Right lobe of liver (tissue), 6 donors: ENCODE results near the gene RNASE7. TPM values are rescaled to one million over a fixed set of nuclear protein-coding genes. Genes with fewer than 3 reads are reported as not detected.

Experiments used
- ATAC-seq, 4 donors: fragments of 200-7000 bp; cut with Tn5 transposase; one replicate each; pipeline ENCODE4 v1.9.1; 2020; ENCODE audit warnings: mild to moderate bottlenecking in 4 of 4, moderate library complexity in 4 of 4
- DNase-seq, 3 donors: peaks; one replicate each; pipeline ENCODE4 v3.0.0-alpha.2; 2020
- H3K27ac ChIP-seq, 3 donors: fragments of 200-600 bp; one replicate each; pipeline ENCODE4 v1.8.0; 2022
- H3K27me3 ChIP-seq, 2 donors: fragments of 200-600 bp; one replicate each; pipeline ENCODE4 v1.8.0; 2022
- H3K36me3 ChIP-seq, 4 donors: fragments of 200-600 bp; sonication (generic) in 1 of 4; one replicate each; pipeline versions ENCODE4 v1.5.1 to v1.8.0; 2017 to 2022; ENCODE audit warnings: control low read depth in 1 of 4
- H3K4me1 ChIP-seq, 4 donors: fragments of 200-600 bp; sonication (generic) in 1 of 4; one replicate each; pipeline versions ENCODE4 v1.5.1 to v1.8.0; 2017 to 2022; ENCODE audit warnings: control low read depth in 1 of 4
- H3K4me3 ChIP-seq, 3 donors: fragments of 200-600 bp; one replicate each; pipeline ENCODE4 v1.8.0; 2022
- H3K9me3 ChIP-seq, 4 donors: fragments of 200-600 bp; sonication (generic) in 1 of 4; one replicate each; pipeline versions ENCODE4 v1.5.1 to v1.8.0; 2017 to 2022; ENCODE audit warnings: control low read depth in 1 of 4
- CTCF ChIP-seq, 4 donors: fragments of 200-600 bp in 3 of 4; fragments of 450-650 bp in 1 of 4; IDR thresholded peaks; one replicate each; pipeline versions ENCODE4 v1.5.1 to v1.8.0; 2016 to 2022; ENCODE audit warnings: antibody characterized with exemption in 4 of 4, mild to moderate bottlenecking in 2 of 4
- POLR2A ChIP-seq: fragments of 450-650 bp; IDR thresholded peaks from one replicate; pipeline ENCODE4 v1.6.1; 2017; ENCODE audit warnings: antibody characterized with exemption, mild to moderate bottlenecking
- WGBS: methylation state at CpG from one replicate; pipeline ENCODE4 v1.1.6; 2018; ENCODE audit warnings: low coverage, low lambda C conversion rate; ENCODE audit not compliant: insufficient coverage; ENCODE audit errors: missing lambda C conversion rate; 5-methylcytosine and 5-hydroxymethylcytosine counted together
- intact Hi-C, 2 donors: fragments of 100-400 bp; cut with DNase I; formaldehyde crosslinking; loops; one replicate each; pipeline versions ENCODE4 v1.11.2 to v1.14.1; 2022
- total RNA-seq, 6 experiments: library from RNA; depleted of rRNA in 2 of 6; stranded (reverse); fragments of >200 nt in 2 of 6; fragmentation: NEBNext Ultra II Directional in 3 of 6; extraction: Animal tissue kit (Norgen Biotek cat#: 25700) in 3 of 6; gene quantifications; one replicate each; pipeline versions ENCODE4 v1.1.0 to v1.2.4, GENCODE V29; 2016 to 2023
- donor health status: DM: no; HTN: yes; CAD: no.
- donor health status: DM: no; HTN: no; CAD: no.
- donor health status: DM: no; HTN: no; CAD: no.
- donor health status: DM: no; HTN: yes; CAD: no.
- donor health status: DM: no; HTN: yes; CAD: no.

RNASE7 gene
- total RNA-seq, 6 experiments from 2014 or later = 0.18 to 0.31 (median 0.22) TPM; not detected in 3

GRCh38 chr14:21056520-21057163 is 14.5 kb downstream of the RNASE7 start:
- Histone ChIP-seq H3K27me3 (no peaks in the 10 kb centered on the region), H3K36me3 (no peaks in the 10 kb centered on the region), H3K27ac (peak overlapping the region in 2 of 3 donors; percentile 54 to 74), H3K4me1 (peaks cover 0 to 59% (median 19%) of the 10 kb centered on the region in 4 donors), H3K9me3 (no peaks in the 10 kb centered on the region), H3K4me3 (peak overlapping the region in 1 of 3 donors; percentile 6)
- ATAC-seq (peak in 1 of 4 donors; percentile 9), DNase-seq (peak in 1 of 3 donors; percentile 46)
- no peak for TF ChIP-seq CTCF (IDR thresholded peaks at IDR 0.05)
- TF ChIP-seq POLR2A = no peak
- intact Hi-C loops = loop anchor here in 1 of 2 donors (5.0 kb wide), 1 partner anchor 46 kb away; the partner anchor contains the start of gene TMEM253
- WGBS = 53% methylated on average over 9 of the region's 10 CpGs

- no peak within 1 kb of the TSS for H3K4me3 ChIP-seq
- H3K9me3 ChIP-seq = no peaks in the 10 kb centered on the region
- DNase-seq (peak in 1 of 3 donors; percentile 25), ATAC-seq (peak in 1 of 4 donors; percentile 2)
- 55% methylated on average over 6 of the region's 8 CpGs for WGBS
- TF ChIP-seq CTCF (IDR thresholded peaks at IDR 0.05) (peak in 2 of 4 donors; percentile 10 to 23), POLR2A (no peak)
- H3K4me1 ChIP-seq = peaks cover 0 to 61% (median 16%) of the 10 kb centered on the region in 4 donors
- peak within 1 kb of the TSS in 2 of 3 donors; percentile 54 to 74 for H3K27ac ChIP-seq
- intact Hi-C loops = loop anchor here in 1 of 2 donors (5.0 kb wide), 1 partner anchor 44 kb away; the partner anchor contains the start of gene TMEM253
- H3K27me3 ChIP-seq = no peaks in the 10 kb centered on the region
- H3K36me3 ChIP-seq = no peaks in the 10 kb centered on the region
These were observed 15.9 kb downstream of the RNASE7 start, which contains the start of gene RNASE8 for GRCh38 chr14:21057803-21058675. TSS of gene RNASE8 (plus strand) at chr14:21057822. CDS start at chr14:21057893, 71 bp downstream.

GRCh38 chr14:21058903-21059302 is 16.7 kb downstream of the RNASE7 start:
- no peak for ATAC-seq
- WGBS = 60% methylated on average over 2 of the region's 5 CpGs
- Histone ChIP-seq H3K4me1 (peaks cover 0 to 60% (median 16%) of the 10 kb centered on the region in 4 donors), H3K9me3 (no peaks in the 10 kb centered on the region), H3K27me3 (no peaks in the 10 kb centered on the region), H3K27ac (no peak overlapping the region), H3K4me3 (no peak overlapping the region), H3K36me3 (no peaks in the 10 kb centered on the region)
- no peak for DNase-seq
- intact Hi-C loops = loop anchor here in 1 of 2 donors (5.0 kb wide), 1 partner anchor 43 kb away; the partner anchor contains the start of gene TMEM253
- TF ChIP-seq POLR2A (no peak), CTCF (IDR thresholded peaks at IDR 0.05) (no peak)

GRCh38 chr14:21059842-21060613 is 17.9 kb downstream of the RNASE7 start:
- H3K4me1 ChIP-seq = peaks cover 0 to 55% (median 14%) of the 10 kb centered on the region in 4 donors
- 65% methylated on average over 6 of the region's 8 CpGs for WGBS
- no peak for ATAC-seq
- H3K4me3 ChIP-seq = peak overlapping the region in 2 of 3 donors; percentile 27 to 45
- H3K27me3 ChIP-seq = no peaks in the 10 kb centered on the region
- TF ChIP-seq POLR2A (no peak), CTCF (IDR thresholded peaks at IDR 0.05) (no peak)
- H3K27ac ChIP-seq = peak overlapping the region in 2 of 3 donors; percentile 54 to 73
- intact Hi-C loops = loop anchor here in 1 of 2 donors (5.0 kb wide), 1 partner anchor 42 kb away; the partner anchor contains the start of gene TMEM253
- H3K36me3 ChIP-seq = no peaks in the 10 kb centered on the region
- no peak for DNase-seq
- H3K9me3 ChIP-seq = no peaks in the 10 kb centered on the region
